OCI-LY3 (cell line): Measurements from ENCODE around the gene GYPE.
"Not testable (repeated sequence)": the region's sequence is repeated elsewhere in the genome, so short reads cannot be mapped to it uniquely, and the experiment has no call there.

Source experiments
- H2AFZ ChIP-seq: fragments of 200-600, 300-600 bp; shearing (Covaris generic); 2 replicates; pipeline ENCODE4 v1.6.0; 2014; ENCODE audit warnings: antibody characterized with exemption, low read depth, low read length
- H3K27ac ChIP-seq: fragments of 200-600, 300-600 bp; sonication (generic); 2 replicates; pipeline ENCODE4 v1.5.1; 2014; ENCODE audit warnings: mild to moderate bottlenecking, low read length, moderate library complexity, mixed read lengths
- H3K27me3 ChIP-seq: fragments of 200-600, 300-600 bp; sonication (generic); 2 replicates; pipeline ENCODE4 v1.6.1; 2014; ENCODE audit warnings: low read depth, low read length, mixed read lengths
- H3K36me3 ChIP-seq: fragments of 200-600, 300-600 bp; sonication (generic); replicated peaks from 2 replicates; pipeline ENCODE3; 2014; ENCODE audit warnings: low read depth, low read length, mixed read lengths
- H3K4me1 ChIP-seq: fragments of 300-600, 200-600 bp; sonication (generic); 2 replicates; pipeline ENCODE4 v1.6.1; 2014; ENCODE audit warnings: low read length, mixed read lengths
- H3K4me2 ChIP-seq: fragments of 200-600, 300-600 bp; sonication (generic); 2 replicates; pipeline ENCODE4 v1.6.1; 2014; ENCODE audit warnings: low read length, mixed read lengths
- H3K4me3 ChIP-seq: fragments of 300-600, 200-600 bp; sonication (generic); 2 replicates; pipeline ENCODE4 v1.5.1; 2014; ENCODE audit warnings: antibody characterized with exemption, mild to moderate bottlenecking, low read length, moderate library complexity
- H3K79me2 ChIP-seq: fragments of 300-600, 200-600 bp; shearing (Covaris generic); 2 replicates; pipeline ENCODE4 v1.6.1; 2014; ENCODE audit warnings: mild to moderate bottlenecking, low read length, mixed read lengths
- H3K9ac ChIP-seq: fragments of 300-600, 200-600 bp; shearing (Covaris generic); 2 replicates; pipeline ENCODE4 v1.6.0; 2014; ENCODE audit warnings: mild to moderate bottlenecking, low read length, moderate library complexity
- H3K9me3 ChIP-seq: fragments of 200-600, 300-600 bp; shearing (Covaris generic); 2 replicates; pipeline ENCODE4 v1.6.1; 2014; ENCODE audit warnings: low read length, mixed read lengths; ENCODE audit not compliant: insufficient read depth
- H4K20me1 ChIP-seq: fragments of 200-600, 300-600 bp; sonication (generic); 2 replicates; pipeline ENCODE4 v1.6.1; 2016; ENCODE audit warnings: low read length, mixed read lengths; ENCODE audit not compliant: insufficient read depth

GYPE gene

DNA sequence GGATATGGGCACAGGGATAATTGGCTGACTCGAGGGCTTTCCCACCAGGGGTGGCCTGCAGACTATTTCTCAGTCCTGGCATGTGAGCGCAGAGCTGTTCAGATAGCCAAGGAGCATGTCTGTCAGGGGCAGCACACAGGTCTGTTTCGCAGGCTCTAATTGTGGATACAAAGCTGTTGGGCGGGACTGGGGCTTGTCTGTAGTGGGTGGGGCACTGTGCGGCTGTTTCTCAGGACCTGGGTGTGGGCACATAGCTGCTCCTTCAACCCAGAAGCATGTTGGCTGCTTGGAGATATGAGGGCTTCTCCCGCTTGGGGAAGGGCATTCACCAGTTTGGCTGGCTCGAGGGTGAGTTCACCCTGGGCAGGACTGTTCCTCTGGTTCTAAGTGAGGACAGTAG is 65.9 kb downstream of the GYPE start:
- H3K27ac ChIP-seq, H3K9me3 ChIP-seq, H3K79me2 ChIP-seq, H3K27me3 ChIP-seq, H3K36me3 ChIP-seq, H3K4me3 ChIP-seq, H2AFZ ChIP-seq, H3K4me1 ChIP-seq, H3K9ac ChIP-seq, H4K20me1 ChIP-seq, H3K4me2 ChIP-seq: not testable (repeated sequence)

- H4K20me1 ChIP-seq, H3K9ac ChIP-seq, H3K27me3 ChIP-seq, H3K9me3 ChIP-seq, H3K79me2 ChIP-seq, H3K27ac ChIP-seq, H3K4me1 ChIP-seq, H3K4me2 ChIP-seq, H3K4me3 ChIP-seq, H3K36me3 ChIP-seq, H2AFZ ChIP-seq: not testable (repeated sequence)
These were observed 71.2 kb downstream of the GYPE start for GRCh38 chr4:143834196-143834595.

DNA sequence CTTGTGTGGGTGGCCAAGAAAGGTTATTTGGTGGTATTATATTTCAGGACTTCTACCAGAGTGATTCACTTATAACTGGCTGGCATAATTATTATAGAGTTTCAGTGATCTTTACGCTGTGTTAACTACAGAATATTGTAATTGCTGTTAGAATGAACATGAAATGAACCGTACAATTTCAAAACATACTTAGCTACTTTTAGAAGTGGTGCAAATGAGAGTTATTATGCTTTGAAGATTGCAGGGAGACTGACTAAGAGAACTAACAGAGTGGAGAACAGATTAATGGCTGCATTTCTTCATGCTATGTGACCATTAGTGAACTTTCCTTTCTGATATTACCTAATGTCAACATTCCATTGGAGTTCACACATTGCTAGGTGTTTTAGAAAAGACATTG is 71.7 kb downstream of the GYPE start:
- not testable (repeated sequence) for H3K4me3 ChIP-seq, H4K20me1 ChIP-seq, H3K9me3 ChIP-seq, H3K9ac ChIP-seq, H3K27ac ChIP-seq, H2AFZ ChIP-seq, H3K4me2 ChIP-seq, H3K27me3 ChIP-seq, H3K4me1 ChIP-seq, H3K36me3 ChIP-seq, H3K79me2 ChIP-seq

- H4K20me1 ChIP-seq, H3K4me3 ChIP-seq, H3K36me3 ChIP-seq, H3K9ac ChIP-seq, H3K9me3 ChIP-seq, H3K27ac ChIP-seq, H3K4me2 ChIP-seq, H3K79me2 ChIP-seq, H2AFZ ChIP-seq, H3K27me3 ChIP-seq, H3K4me1 ChIP-seq: not testable (repeated sequence)
These were observed 74.8 kb downstream of the GYPE start for GRCh38 chr4:143830576-143830975.

DNA sequence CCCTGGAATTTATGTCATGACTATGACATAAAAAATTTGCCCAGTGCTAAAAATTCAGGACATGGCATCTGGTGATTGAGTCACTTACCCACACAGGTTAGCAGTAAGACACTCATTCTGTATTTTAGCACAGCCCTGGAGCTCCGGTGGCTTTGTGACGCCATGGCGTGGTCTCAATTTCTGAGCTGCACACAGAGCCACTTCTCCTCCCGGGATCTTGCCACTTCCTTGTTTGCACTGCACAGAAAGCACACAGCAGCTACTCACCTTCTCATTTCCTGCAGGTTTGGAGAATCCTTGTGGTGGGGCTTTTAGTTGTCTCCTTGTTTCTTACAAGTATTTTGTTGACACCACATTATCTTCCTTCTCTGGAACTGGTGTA is 76.1 kb downstream of the GYPE start:
- not testable (repeated sequence) for H3K27me3 ChIP-seq, H3K27ac ChIP-seq, H3K4me1 ChIP-seq, H3K4me3 ChIP-seq, H3K9me3 ChIP-seq, H3K36me3 ChIP-seq, H4K20me1 ChIP-seq, H3K9ac ChIP-seq, H3K79me2 ChIP-seq, H3K4me2 ChIP-seq, H2AFZ ChIP-seq
